Left lobe of liver (tissue), 2 donors: Measurements from ENCODE around the gene POLD4. TPM values are rescaled to one million over a fixed set of nuclear protein-coding genes. Genes with fewer than 3 reads are reported as not detected.
A peak's percentile ranks its signal among the peaks of the same experiment; 100 is the strongest.

Experiments
- ATAC-seq: fragments of 200-7000 bp; cut with Tn5 transposase; one replicate; pipeline ENCODE4 v1.9.1; 2020; ENCODE audit warnings: mild to moderate bottlenecking, moderate library complexity
- DNase-seq: peaks from one replicate; pipeline ENCODE4 v3.0.0-alpha.2; 2020; ENCODE audit warnings: low spot score
- total RNA-seq: library from RNA; stranded (reverse); gene quantifications from one replicate; pipeline ENCODE4 v1.2.1, GENCODE V29; 2021
- donor health status: DM: no; HTN: no; CAD: no; lungs with moderate emphysema.
- donor health status: DM: no; HTN: yes; CAD: no.

The POLD4 gene
- total RNA-seq, 1 donor from 2014 or later = 96.6 TPM

GRCh38 chr11:67304511-67305113 lies 48.7 kb downstream of the POLD4 start:
- ATAC-seq (no peak), DNase-seq (peak; percentile 44)

GRCh38 chr11:67303835-67304411 lies 49.4 kb downstream of the POLD4 start:
- DNase-seq = peak; percentile 55

GRCh38 chr11:67303132-67303834 lies 50.1 kb downstream of the POLD4 start, which contains the start of gene SSH3:
TSS of gene SSH3 (plus strand) at chr11:67303530. CDS start at chr11:67303626, 96 bp downstream.
- ATAC-seq (peak; percentile 93), DNase-seq (peak; percentile 93)

More at GRCh38 chr11:67303835-67304411, 49.4 kb downstream of the POLD4 start:
- peak; percentile 14 for ATAC-seq

- DNase-seq (peak; percentile 67), ATAC-seq (peak; percentile 53)
Observed at GRCh38 chr11:67302571-67303131, 50.7 kb downstream of the POLD4 start.

- ATAC-seq = peak; percentile 69
- peak; percentile 73 for DNase-seq
Observed at GRCh38 chr11:67301951-67302516, 51.3 kb downstream of the POLD4 start.

- no peak for ATAC-seq
- peak; percentile 48 for DNase-seq
Observed at GRCh38 chr11:67301313-67301921, 51.9 kb downstream of the POLD4 start.

Other genes with a start within 250 kb of the POLD4 start
- 39.0 TPM for gene KDM2A, start 234.3 kb downstream of the POLD4 start, total RNA-seq
- gene GRK2, start 87.1 kb downstream of the POLD4 start, total RNA-seq = 29.0 TPM
- 9.8 TPM for gene ANKRD13D, start 64.2 kb downstream of the POLD4 start, total RNA-seq
- 18.2 TPM for gene SSH3, start 50.0 kb downstream of the POLD4 start, total RNA-seq
- 0.43 TPM for gene CLCF1, start 20.1 kb upstream of the POLD4 start, total RNA-seq
- gene RAD9A, start 38.4 kb upstream of the POLD4 start, total RNA-seq = 14.9 TPM
- 63.1 TPM for gene PPP1CA, start 48.3 kb upstream of the POLD4 start, total RNA-seq
- gene TBC1D10C, start 50.5 kb upstream of the POLD4 start, total RNA-seq = 1.1 TPM
- gene CARNS1, start 62.1 kb upstream of the POLD4 start, total RNA-seq = 0.28 TPM
- 31.5 TPM for gene RPS6KB2, start 74.9 kb upstream of the POLD4 start, total RNA-seq
- gene PTPRCAP, start 84.1 kb upstream of the POLD4 start, total RNA-seq = 2.2 TPM
- 44.1 TPM for gene CORO1B, start 89.9 kb upstream of the POLD4 start, total RNA-seq
- not detected for gene GPR152, start 99.2 kb upstream of the POLD4 start, total RNA-seq
- 1.1 TPM for gene CABP4, start 101.8 kb upstream of the POLD4 start, total RNA-seq
- 38.9 TPM for gene TMEM134, start 115.7 kb upstream of the POLD4 start, total RNA-seq
- gene AIP, start 129.5 kb upstream of the POLD4 start, total RNA-seq = 26.3 TPM
- 19.2 TPM for gene PITPNM1, start 151.8 kb upstream of the POLD4 start, total RNA-seq
- gene CDK2AP2, start 154.6 kb upstream of the POLD4 start, total RNA-seq = 67.4 TPM
- gene CABP2, start 169.9 kb upstream of the POLD4 start, total RNA-seq = not detected
- gene GSTP1, start 230.3 kb upstream of the POLD4 start, total RNA-seq = 30.9 TPM